ENCODE results near the gene WDR18. TPM values are rescaled to one million over a fixed set of nuclear protein-coding genes. Genes with fewer than 3 reads are reported as not detected.

Gene WDR18
- total RNA-seq, 1 experiment from 2014 or later, result 94.7 TPM

- H3K56ac ChIP-seq (ENCODE audit: insufficient read length, low read depth, low read length), result no peak overlapping the region
- H4K5ac ChIP-seq (ENCODE audit: insufficient read length, low read depth, low read length), result no peak overlapping the region
- no peak overlapping the region for H4K91ac ChIP-seq (ENCODE audit: insufficient read length, low read depth, low read length)
- H3K9ac ChIP-seq (ENCODE audit: extremely low read depth, insufficient read length, low read length), result no peak overlapping the region
- no peak overlapping the region for H2BK15ac ChIP-seq (ENCODE audit: low read depth, low read length)
- Mint-ChIP-seq H3K4me1 (peaks cover 7 to 11% of the 10 kb centered on the region in 2 experiments), H3K9me3 (no peaks in the 10 kb centered on the region), H3K36me3 (ENCODE audit: insufficient read depth in 1 of 3, low read depth in 3 of 3) (peaks cover 2 to 19% (median 16%) of the 10 kb centered on the region in 3 experiments; a peak in 6 of 7 replicates), H3K4me3 (no peak overlapping the region), H3K27ac (no peak overlapping the region), H3K27me3 (ENCODE audit: low read depth) (peaks cover under 1% of the 10 kb centered on the region; the same call in 1 of the 2 replicates)
- H4K8ac ChIP-seq (replicated peaks; ENCODE audit: insufficient read length, low read depth, low read length), result no peak overlapping the region
- no peaks in the 10 kb centered on the region for H3K4me1 ChIP-seq (ENCODE audit: insufficient read depth, low read length)
- no peak overlapping the region for H2BK120ac ChIP-seq (ENCODE audit: low read depth, low read length, poor library complexity, severe bottlenecking)
- H3K79me2 ChIP-seq (ENCODE audit: insufficient read depth, low read length), result peaks cover 12% of the 10 kb centered on the region; the same call in 1 of the 2 replicates
- H3K18ac ChIP-seq (ENCODE audit: insufficient read length, low read depth, low read length), result no peak overlapping the region
- no peaks in the 10 kb centered on the region for H3K9me3 ChIP-seq (ENCODE audit: control insufficient read depth, low read depth, low read length)
- no peak overlapping the region for H2AK5ac ChIP-seq (ENCODE audit: insufficient read length, low read length)
- no peak overlapping the region for H3K27ac ChIP-seq (ENCODE audit: insufficient read length, low read depth, low read length)
- H3K23me2 ChIP-seq (ENCODE audit: insufficient read length, low read depth, low read length, poor library complexity, severe bottlenecking), result no peaks in the 10 kb centered on the region
- TF ChIP-seq CTCF (conservative IDR thresholded peaks at IDR 0.05), result no peak
- no peak overlapping the region for H3K4me2 ChIP-seq (ENCODE audit: insufficient read depth, insufficient read length, low read length)
- no peaks in the 10 kb centered on the region for H4K20me1 ChIP-seq (ENCODE audit: control insufficient read depth, insufficient read depth, insufficient read length)
- no peak overlapping the region for H3T11ph ChIP-seq (ENCODE audit: low read length)
- no peak overlapping the region for H2AFZ ChIP-seq (ENCODE audit: low read length)
- no peak overlapping the region for H3K4ac ChIP-seq (ENCODE audit: low read depth, low read length)
- no peak overlapping the region for H2BK5ac ChIP-seq (ENCODE audit: insufficient read length, low read length)
- no peak overlapping the region for H2BK20ac ChIP-seq (ENCODE audit: low read depth, low read length, poor library complexity, severe bottlenecking)
- no CpG with 5 or more reads among the region's 36 CpGs for WGBS (ENCODE audit: extremely low coverage, insufficient read length, low lambda C conversion rate)
- no peak overlapping the region for H3K14ac ChIP-seq (ENCODE audit: insufficient read depth, low read length)
- no peak for DNase-seq
- no peaks in the 10 kb centered on the region for H3K27me3 ChIP-seq (ENCODE audit: insufficient read depth, low read length)
- peaks cover 2% of the 10 kb centered on the region for H3K79me1 ChIP-seq (ENCODE audit: insufficient read depth, low read depth, low read length, poor library complexity, severe bottlenecking)
- H3K23ac ChIP-seq (ENCODE audit: insufficient read length, low read depth, low read length), result no peak overlapping the region
- no peak overlapping the region for H2BK12ac ChIP-seq (ENCODE audit: insufficient read length, low read depth, low read length)
Measured at GRCh38 chr19:1011831-1012333, 27.7 kb downstream of the WDR18 start.

Measured in H9 (cell line).